ENCODE data around the gene KYNU.
"Not testable (repeated sequence)": the region's sequence is repeated elsewhere in the genome, so short reads cannot be mapped to it uniquely, and the experiment has no call there.

The KYNU gene

DNA sequence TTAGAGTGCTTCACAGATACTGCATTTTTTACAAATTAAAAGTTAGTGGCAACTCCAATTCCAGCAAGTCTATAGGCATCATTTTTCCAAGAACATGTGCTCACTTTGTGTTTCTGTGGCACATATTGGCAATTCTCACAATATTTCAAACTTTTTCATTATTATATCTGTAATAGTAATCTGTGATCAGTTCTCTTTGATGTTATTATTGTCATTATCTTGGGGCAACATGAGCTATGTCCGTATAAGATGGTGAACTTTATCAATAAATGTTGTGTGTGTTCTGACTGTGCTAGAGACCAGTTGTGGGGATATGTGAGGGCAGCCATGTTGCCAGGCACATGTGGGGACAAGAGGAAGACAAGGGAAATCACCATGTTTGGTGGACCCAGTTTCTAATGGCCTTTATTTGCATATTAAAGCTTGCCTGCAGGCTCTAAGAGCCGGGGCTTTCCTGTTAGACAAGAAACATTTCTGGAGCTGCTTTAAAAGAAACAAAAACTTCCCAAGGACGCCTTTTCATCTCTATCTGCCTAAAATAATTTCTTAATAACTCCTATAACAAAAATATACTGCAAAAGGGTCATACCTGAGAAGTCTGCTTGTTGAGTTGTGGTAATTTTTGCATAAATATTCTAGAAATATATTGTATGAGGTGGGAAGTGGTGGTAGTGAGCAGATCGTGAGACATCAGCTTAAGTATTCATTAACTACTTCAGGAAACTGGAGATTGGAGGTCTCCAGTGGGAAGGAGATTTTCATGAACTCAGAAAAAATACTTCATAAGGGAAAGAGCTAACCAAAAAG, 37.2 kb downstream of the KYNU start:
- DNase-seq (ENCODE audit: extremely low read depth in 1 of 2, low read depth in 1 of 2): no peak

DNA sequence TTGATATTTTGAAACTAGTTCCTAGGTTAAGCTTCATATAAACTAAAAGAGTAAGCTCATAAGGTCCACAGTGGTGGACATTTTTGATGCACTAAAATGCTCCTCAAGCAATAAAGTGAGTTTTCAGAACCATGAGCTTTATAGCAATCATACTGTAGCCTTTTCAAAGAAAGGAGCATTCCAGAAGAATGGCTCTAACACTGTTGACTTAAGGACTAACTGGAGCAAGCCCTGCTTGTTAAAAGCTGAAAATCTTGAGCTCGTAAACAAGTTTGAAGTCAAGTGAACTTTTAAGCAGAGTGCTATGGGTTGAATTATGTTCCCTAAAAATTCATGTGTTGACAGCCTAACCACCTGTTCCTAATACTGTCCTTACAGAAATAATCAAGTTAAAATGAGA, 38.0 kb downstream of the KYNU start:
- DNase-seq (ENCODE audit: extremely low read depth in 1 of 2, low read depth in 1 of 2): no peak

DNA sequence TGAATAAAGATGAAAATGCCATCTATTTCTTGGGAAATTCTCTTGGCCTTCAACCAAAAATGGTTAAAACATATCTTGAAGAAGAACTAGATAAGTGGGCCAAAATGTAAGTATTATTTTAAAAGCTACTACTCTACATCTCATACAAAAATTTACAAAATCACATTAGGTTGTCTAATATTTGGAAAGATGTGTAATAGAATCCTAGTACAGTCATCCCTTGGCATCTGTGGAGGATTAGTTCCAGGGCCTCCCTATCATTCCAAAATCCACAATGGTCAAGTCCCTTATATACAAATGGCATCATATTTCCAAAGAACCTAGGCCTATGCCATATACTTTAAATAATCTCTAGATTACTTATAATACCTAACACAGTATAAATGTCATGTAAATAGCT, 41.2 kb downstream of the KYNU start:
- DNase-seq (ENCODE audit: extremely low read depth in 1 of 2, low read depth in 1 of 2): no peak

DNA sequence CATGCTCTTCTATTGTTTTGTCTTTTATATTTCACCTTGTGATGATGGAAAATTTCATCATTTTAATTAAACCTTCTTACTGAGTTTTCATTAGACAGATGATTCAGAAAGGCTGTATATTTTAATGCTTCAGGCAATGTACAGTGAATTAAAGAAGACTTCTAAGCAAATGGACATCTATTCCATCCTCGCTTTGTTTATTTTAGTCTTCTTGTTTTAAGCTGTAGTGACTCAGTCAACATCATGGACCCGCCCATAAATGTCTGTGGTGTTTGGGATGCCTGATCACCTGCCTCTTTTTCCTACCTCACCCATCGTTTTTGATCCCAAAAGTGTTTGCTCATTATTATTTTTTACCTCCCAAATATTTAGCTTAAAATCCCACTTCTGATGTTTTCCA, 43.1 kb downstream of the KYNU start:
- DNase-seq (ENCODE audit: extremely low read depth in 1 of 2, low read depth in 1 of 2): no peak

DNA sequence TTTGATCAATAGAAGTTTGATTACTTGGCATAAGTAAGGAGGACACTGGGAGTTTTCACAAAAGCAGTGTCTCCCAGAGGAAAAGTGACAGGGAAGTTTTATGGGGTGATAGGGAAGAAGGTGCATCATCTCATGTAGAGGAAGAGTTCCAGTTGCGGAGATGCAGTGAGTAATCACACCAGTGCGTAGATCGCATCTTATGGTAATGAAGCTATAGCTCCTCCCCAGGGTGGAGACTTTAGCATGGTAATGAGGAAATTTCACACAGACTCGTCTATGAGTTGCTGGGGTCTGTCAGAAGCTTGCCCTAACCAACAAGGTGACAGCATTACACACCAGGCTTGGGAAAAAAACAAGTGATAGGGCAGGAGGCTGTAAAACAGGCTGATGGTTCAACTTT, 49.0 kb downstream of the KYNU start:
- DNase-seq (ENCODE audit: extremely low read depth in 1 of 2, low read depth in 1 of 2): no peak

DNA sequence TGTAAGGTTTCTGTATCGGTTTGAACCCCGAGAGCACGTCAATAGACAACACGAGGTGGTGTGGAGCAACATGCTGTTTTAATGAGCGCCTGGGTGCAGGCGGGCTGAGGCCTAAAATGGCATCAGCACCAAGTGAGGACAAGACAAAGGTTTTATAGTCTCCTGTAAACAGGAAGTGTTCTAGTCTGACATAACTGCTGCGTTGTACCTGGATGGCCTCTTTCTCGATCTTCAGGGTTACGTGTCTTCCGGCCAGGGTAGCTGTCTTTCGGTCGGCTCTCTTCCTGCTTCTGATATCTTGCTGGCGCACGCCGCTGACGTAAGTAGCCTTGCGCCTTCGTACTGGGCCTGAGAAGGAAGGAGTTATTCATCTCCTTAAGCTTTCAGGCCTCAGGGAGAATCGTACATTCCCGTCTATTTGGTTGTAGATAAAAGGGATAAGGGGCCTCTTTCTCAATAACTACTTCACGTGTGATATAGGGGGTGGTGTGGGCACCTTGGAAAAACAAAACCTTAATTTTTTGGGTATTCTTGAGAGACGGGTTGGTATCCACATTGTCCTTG, 53.5 kb downstream of the KYNU start:
- no peak for DNase-seq (ENCODE audit: extremely low read depth in 1 of 2, low read depth in 1 of 2)

DNA sequence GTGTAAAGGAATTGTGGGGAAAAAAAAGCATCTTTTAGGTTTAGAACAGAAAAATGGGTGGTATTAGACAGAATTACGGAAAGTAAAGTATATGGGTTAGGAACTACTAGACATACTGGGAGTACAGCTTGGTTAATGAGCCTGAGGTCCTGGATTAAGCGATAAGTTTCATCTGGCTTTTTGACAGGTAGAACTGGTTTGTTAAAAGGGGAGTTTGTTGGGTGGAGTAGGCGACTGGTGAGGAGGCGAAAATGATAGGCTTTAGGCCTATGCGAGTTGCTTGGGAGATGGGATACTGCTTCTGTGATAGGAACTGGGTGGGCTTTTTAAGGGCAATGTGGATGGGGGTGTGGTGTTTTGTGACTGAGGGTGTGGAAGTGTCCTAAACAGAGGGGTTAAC, 56.5 kb downstream of the KYNU start:
- DNase-seq (ENCODE audit: extremely low read depth in 1 of 2, low read depth in 1 of 2): no peak

DNA sequence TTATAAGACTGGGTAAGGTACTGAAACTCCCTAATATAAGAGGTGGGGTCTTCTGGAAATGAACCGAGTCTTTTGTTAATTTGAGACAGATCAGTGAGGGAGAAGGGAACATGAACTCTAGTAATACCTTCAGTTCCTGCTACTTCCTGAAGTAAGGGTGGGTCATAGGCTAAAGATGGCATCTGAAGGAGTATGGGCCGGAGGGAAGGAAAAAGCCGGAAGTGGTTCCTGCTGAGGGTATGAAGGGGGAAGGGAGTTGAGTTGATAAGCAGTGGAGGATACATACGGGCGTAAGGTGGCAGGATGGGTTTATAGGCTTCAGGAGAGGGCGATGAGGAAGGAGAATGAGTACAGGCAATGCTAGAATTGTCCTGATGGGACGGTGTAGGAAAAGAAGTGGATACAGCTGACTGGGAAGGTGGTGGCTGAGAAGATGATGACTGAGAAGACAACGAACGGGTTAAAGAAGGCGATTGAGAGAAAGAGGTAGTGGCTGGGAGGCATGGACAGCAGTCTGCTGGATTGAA, 58.2 kb downstream of the KYNU start:
- DNase-seq (ENCODE audit: extremely low read depth in 1 of 2, low read depth in 1 of 2): no peak

DNA sequence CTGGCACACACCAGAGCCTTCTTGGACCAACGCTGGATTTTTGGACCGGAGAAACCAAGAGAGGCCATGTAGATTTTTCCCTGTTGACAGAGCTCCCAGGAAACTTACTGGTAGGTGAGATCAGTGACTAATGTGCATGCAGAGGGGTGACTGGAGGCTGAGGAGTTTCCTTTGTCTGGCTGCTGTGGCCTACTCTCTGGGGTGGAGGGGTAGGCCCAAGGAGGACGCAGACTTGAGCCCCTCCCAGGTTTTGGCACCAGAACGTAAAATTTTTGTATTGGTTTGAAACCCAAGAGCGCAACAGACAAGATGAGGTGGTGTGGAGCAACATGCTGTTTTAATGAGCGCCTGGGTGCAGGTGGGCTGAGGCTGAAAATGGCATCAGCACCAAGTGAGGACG, 59.2 kb downstream of the KYNU start:
- DNase-seq (ENCODE audit: extremely low read depth in 1 of 2, low read depth in 1 of 2): no peak

DNA sequence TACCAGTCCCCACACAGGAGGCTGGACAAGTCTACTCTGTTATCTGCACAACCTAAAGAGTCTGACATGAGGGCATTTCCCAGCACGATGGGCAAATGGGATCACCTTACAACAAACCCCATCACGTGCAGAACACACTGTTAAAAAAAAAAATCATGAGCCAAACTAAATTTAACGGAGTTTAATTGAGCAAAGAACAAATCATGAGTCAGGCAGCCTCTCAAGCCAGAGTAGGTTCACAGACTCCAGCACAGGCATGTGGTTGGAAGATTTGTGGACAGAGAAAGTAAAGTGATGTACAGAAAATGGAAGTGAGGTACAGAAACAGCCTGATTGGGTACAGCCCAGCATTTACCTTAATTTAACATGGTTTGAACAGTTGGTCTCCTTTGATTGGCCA, 59.9 kb downstream of the KYNU start:
- DNase-seq (ENCODE audit: extremely low read depth in 1 of 2, low read depth in 1 of 2): no peak

DNA sequence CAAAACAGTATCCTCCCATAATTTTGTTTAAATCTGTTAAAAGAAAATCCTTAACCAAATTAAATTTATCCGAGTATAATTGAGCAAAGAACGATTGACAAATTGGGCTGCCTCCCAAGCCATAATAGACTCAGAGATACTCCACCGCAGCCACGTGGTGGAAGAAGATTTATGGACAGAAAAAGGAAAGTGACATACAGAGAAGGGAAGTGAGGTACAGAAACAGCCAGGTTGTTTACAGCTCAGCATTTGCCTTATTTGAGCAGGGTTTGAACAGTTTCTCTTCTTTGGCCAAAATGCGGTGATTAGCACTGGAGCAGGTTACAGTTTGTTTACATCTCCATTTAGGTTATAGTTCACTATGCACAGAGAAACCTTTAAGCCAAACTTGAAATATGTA, 60.8 kb downstream of the KYNU start:
- no peak for DNase-seq (ENCODE audit: extremely low read depth in 1 of 2, low read depth in 1 of 2)

DNA sequence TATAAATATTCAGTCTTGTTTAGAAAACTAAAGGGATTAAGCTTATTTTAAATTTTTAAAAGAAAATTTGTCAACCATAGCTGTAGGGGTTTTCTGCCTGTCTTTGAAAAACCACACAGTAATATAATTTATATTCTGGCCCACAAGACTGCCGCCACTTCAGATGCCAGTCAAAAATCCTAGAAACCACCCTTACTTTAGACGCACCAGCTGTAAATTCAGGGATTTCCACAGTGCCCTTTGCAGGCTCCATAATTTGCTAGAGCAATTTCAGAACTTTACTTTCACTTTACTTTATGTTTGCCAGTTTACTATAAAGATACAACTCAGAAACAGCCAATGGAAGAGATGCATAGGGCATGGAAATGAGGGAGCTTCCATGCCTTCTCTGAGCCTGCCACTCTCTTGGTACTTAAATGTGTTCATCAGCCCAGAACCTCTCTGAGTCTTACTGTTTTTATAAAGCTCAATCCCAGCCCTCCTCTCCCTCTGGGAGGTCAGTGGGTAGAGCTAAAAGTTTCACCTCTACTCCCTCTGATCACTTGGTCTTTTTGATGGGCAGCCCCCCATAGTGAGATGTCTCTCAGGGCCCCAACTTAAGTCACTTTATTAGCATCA, 63.3 kb downstream of the KYNU start:
- no peak for DNase-seq (ENCODE audit: extremely low read depth in 1 of 2, low read depth in 1 of 2)

DNA sequence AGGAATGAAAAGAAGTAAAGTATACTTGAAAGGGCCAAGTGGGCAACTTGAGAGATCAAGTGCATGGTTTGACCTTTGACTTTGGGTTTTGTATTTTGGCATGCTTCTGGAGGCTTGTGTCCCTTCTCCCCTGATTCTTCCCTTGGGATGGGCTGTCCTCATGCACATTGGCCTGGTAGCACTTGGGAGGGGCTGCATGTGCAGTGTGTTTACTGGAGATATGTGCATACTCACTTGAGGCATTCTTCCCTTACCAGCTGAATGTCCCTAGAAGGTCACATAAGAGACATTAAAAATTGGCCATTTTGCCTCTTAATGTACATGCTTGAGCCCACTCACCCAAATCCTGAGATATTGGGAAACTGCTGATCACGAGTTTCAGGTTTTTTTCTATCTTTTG, 65.2 kb downstream of the KYNU start:
- DNase-seq (ENCODE audit: extremely low read depth in 1 of 2, low read depth in 1 of 2): no peak

DNA sequence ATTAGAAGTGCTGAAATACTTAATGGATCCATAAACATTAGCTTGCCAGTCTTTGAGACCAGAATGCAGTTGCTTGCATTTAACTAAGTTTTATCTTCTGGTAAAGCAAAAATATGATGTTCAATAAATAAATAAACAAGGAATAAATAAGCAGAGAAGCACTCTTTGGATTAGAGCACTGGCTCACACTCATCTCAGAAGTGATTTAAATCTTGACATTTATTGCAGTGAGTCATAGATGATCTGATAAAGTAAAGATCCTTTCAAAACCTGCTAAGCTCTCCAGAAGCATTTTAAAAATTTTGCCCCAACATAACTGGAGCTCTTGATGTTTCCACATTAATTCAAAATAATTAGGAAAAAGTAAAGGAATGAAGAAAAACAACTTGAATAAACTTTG, 66.8 kb downstream of the KYNU start:
- no peak for DNase-seq (ENCODE audit: extremely low read depth in 1 of 2, low read depth in 1 of 2)

DNA sequence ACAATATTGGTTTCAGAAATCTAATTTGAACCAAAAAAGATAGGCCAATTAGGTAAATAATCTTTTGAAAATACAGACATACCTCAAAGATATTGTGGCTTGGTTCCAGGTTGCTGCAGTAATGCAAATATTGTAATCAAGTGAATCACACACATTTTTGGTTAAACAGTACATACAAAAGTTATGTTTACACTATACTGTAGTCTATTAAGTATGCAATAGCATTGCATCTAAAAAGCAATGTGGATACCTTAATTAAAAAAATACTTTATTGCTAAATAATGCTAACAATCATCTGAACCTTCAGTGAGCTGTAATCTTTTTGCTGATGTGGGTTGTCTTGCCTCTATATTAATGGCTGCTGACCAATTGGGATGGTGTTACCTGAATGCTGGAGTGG, 67.3 kb downstream of the KYNU start:
- DNase-seq (ENCODE audit: extremely low read depth in 1 of 2, low read depth in 1 of 2): no peak

DNA sequence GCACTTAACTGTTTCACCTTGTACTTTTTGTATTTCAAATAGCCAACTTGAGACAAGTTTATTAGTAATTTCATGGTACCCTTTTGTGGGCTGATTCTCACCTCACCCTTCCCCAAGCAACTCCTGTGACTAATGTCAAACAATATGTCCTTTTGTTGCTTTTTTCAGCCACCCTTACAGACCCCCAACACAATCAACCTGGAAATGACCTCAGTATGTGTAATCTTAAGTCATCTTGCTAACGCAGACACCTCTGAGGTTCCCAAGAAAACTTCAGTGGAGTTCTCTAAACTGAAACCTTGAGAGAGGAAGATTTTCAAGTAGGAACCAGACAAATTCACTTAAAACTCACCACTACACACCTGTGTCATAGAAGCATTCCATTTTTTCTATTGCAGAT, 69.5 kb downstream of the KYNU start:
- no peak for DNase-seq (ENCODE audit: extremely low read depth in 1 of 2, low read depth in 1 of 2)

DNA sequence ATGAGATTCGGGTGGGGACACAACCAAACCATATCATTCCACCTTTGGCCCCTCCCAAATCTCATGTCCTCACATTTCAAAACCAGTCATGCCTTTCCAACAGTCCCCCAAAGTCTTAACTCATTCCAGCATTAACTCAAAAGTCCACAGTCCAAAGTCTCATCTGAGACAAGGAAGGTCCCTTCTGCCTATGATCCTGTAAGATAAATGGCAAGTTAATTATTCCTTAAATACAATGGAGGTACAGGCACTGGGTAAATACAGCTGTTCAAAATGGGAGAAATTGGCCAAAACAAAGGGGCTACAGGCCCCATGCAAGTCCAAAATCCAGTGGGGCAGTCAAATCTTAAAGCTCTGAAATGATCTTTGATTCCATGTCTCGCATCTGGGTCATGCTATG, 71.3 kb downstream of the KYNU start:
- not testable (repeated sequence) for DNase-seq (ENCODE audit: extremely low read depth in 1 of 2, low read depth in 1 of 2)

DNA sequence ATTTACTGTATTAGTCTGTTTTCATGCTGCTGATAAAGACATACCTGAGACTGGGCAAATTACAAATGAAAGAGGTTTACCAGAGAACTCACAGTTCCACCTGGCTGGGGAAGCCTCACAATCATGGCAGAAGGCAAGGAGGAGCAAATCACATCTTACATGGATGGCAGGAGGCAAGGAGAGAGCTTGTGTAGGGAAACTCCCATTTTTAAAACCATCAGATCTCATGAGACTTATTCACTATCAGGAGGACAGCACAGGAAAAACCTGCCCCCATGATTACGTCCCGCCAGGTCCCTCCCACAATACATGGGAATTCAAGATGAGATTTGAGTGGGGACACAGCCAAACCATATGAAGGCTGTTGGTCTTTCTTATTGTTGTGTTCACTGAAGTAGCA, 72.9 kb downstream of the KYNU start:
- not testable (repeated sequence) for DNase-seq (ENCODE audit: extremely low read depth in 1 of 2, low read depth in 1 of 2)

DNA sequence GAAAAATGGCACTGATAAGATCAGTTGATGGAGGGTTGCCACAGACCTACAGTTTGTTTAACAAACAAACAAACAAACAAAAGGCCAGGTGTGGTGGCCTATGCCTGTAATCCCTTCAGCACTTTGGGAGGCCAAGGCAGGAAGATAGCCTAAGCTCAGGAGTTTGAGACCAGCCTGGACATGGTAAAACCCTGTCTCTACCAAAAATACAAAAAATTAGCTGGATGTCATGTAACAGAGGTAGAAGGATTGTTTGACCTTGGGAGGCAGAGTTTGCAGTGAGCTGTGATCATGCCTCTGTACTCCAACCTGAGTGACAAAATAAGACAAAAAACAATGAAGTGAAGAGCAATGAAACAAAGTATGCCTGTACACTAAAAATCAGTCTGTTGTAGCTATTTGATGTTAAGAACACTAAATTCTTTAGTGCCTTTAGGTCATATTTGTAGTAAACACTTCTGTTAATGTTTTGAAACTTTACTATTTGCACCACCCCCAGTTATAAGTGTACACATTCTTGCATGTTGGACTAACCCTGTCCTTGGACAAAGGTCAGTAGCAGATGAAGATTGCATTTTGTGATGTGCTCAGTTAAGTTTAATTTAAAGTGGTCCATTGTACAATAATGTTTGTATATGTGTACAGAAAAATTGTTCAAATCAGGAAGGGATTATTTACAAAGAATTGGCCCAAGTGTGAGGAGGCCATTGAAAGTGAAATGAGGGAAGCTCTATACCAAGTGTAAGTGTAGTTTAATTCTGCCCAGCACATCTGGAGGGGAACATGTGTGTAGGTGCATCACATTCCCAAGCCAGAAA, 73.9 kb downstream of the KYNU start:
- DNase-seq (ENCODE audit: extremely low read depth in 1 of 2, low read depth in 1 of 2): no peak

DNA sequence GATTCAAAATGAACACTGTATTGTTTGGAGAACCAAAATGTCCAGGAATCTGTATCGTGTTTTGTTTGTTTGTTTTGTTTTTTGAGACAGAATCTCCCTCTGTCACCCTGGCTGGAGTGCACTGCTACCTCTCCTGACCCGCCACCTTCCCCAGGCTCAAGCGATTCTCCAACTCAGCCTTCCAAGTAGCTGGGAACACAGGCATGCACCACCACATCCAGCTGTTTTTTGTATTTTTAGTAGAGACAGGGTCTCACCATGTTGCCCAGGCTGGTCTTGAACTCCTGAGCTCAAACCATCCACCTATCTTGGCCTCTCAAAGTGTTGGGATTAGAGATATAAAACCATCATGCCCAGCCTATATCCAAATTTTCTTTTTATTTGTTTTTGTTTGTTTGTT, 74.6 kb downstream of the KYNU start:
- DNase-seq (ENCODE audit: extremely low read depth in 1 of 2, low read depth in 1 of 2): no peak

DNA sequence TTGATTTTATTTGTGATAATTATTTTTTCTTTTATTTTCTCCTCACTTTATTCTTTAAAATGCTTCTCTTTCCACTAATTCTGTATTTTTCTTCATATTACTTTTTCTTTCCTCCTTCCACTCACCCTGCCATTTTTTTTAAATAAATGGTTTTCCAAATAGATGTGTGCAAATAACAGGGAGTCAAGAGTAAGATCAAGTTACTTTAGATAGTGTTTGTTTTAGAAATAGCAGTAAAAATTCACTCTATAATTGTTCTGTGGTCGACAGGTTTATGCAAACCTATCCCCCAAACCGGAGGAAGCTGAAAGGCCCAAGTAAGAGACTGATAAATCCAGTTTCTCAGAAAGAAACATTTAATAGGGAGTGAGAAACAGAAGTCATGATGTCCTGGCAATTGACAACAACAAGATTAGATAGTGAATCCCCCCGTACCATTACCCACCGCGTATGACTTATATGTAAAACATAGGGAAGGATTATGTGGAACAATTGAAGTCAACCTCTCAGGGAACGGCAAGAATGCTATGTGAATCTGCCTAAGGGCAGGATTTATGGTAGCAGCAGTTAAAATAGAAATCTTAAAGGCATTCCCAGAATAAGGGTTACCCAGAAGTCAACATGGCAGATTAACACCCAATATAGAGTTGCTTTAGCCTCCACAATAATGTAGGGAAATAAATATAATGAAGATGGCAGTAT, 75.5 kb downstream of the KYNU start:
- DNase-seq (ENCODE audit: extremely low read depth in 1 of 2, low read depth in 1 of 2): no peak

Measured in activated CD8-positive, alpha-beta memory T cell treated with anti-CD3 and anti-CD28 coated beads for 1 hour (primary cell).